ENCODE results near the gene GZMH.

DNA sequence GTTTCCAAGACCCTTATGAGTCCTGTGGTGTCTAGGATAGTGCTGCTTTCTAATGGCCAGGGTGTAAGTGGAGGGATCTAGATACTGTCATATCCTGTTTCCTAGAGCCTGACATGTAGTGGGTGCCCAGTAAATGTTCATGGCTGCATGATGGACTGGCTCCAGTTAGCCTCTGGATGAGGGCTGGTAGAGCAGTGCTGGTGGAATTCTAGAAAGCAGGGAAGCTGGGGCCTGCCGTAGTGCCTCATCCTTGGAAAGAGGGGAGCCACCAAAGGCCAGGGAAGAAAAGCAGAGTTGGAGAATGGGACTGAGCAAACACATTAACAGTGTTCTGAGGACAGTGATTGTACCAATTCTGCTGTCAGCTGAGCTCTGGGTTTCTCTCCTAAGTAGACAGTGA is 23.9 kb upstream of the GZMH start:
- TF ChIP-seq, protein P1, sequence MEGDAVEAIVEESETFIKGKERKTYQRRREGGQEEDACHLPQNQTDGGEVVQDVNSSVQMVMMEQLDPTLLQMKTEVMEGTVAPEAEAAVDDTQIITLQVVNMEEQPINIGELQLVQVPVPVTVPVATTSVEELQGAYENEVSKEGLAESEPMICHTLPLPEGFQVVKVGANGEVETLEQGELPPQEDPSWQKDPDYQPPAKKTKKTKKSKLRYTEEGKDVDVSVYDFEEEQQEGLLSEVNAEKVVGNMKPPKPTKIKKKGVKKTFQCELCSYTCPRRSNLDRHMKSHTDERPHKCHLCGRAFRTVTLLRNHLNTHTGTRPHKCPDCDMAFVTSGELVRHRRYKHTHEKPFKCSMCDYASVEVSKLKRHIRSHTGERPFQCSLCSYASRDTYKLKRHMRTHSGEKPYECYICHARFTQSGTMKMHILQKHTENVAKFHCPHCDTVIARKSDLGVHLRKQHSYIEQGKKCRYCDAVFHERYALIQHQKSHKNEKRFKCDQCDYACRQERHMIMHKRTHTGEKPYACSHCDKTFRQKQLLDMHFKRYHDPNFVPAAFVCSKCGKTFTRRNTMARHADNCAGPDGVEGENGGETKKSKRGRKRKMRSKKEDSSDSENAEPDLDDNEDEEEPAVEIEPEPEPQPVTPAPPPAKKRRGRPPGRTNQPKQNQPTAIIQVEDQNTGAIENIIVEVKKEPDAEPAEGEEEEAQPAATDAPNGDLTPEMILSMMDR (IDR thresholded peaks at IDR 0.05) = no peak
- no peak for TF ChIP-seq POLR2A (IDR thresholded peaks at IDR 0.05)
- TF ChIP-seq EP300 (IDR thresholded peaks at IDR 0.05) = no peak
